GM18508 (cell line): ENCODE data around the gene ELL2.
"Not testable (repeated sequence)": the region's sequence is repeated elsewhere in the genome, so short reads cannot be mapped to it uniquely, and the experiment has no call there.

Source experiments
- ATAC-seq: cut with Tn5 transposase; IDR thresholded peaks from one replicate; pipeline ENCODE4 v1.9.1; 2021; ENCODE audit warnings: moderate number of reproducible peaks; ENCODE audit not compliant: insufficient read depth, unreplicated experiment

ELL2 gene

DNA sequence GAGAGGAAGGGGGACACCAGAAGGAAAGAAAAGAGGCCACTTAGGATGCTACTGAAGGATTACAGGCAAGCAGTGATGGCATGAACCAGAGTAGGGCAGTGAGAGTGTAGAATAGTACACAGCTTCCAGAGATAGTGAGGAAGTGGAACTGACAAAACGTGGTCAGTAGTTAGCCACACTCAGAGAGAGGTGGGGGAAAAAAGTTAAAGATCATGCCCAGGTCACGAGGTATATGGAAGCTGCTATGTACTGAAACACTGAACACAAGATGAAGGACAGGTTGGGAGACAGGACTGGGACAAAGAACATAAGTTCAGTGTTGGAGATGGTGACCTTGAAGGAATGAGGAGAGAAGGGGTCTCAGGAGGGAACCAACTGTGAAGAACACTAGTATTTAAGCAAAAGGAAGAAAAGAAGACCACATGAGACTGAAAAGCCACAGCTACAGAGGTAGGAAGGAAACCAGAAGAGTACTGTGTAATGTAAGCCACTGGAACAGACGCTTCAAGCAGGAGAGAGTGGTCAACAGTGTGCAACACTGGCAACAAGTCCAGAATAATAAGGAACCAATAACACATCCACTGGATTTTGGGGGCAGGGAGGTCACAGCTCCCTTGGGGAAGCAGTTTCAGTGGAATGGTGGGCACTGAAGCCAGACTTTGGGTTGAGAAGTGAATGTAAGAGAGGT lies 45.5 kb downstream of the ELL2 start:
- no peak for ATAC-seq

DNA sequence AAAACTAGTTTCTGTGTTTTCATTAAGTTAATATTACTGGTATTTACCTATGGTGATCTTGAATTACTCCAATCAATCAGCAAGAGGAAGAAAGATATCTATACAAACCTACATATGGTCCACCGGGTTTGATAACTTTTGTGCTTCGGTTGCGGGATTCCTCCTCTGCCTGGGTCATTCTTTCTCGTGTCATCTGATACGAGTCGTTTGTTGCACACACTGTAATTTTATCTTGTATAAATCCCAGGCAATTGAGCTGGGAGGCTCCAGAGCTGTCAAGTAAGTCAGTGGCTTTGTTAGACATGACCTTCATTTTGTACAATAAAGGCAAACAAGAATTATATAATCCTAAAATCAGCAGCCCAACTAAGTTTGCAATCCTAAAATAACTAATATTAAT lies 48.0 kb downstream of the ELL2 start:
- ATAC-seq, result no peak

DNA sequence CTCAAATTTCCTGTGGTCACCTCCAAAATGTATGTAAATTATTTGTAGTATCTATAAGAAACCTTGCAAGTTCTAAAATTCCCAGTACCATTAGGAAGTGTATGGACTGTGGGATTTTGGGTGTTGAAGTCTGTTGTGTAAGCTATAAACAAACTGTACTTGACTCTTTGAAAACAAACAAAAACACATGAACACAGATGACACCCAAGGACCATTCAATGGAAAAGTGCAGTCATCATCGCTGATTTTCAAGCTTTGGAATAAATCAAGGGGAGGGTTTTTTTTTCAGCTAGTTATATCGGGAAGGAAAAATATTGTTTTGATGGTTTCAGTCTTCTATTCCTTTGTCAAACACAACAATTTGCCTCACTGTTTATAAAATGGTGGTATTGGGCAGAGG lies 49.6 kb downstream of the ELL2 start:
- no peak for ATAC-seq

DNA sequence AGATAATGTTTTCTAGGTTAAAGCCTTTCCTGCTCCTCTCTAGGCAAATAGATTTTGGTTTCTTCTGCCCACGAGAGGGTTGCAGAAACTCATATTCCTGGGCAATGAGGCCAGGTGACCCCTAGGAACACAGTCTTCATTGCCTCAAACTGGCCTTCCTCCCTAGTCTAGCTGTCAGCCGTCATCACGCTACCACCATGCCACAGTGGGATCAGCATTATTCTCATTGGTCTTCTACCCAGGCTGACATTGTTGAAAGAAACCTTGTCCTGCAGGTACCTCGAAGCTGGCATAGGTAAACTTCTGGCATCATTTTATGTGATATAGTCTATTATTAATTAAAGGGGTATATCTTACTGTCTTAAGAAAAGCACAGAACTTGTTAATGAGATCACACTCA lies 51.1 kb downstream of the ELL2 start:
- ATAC-seq, result no peak

DNA sequence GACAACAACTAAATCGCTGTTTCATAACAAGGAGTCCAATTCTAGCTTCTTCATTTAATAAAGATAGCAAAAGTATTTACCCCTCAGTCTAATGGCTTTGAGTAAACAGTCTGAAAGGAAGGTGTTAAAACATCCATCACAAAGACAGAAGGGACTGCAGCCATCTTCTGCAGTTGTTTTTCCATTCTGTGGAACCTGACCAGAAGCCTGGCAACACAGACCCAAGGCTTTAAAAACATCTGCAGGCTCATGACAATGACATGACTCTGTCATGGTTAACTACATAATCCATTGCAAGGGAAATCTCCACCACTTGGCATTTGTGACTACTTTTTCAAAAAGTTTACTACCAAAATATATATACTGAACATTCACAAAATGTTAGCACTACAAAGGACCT lies 51.9 kb downstream of the ELL2 start:
- no peak for ATAC-seq

DNA sequence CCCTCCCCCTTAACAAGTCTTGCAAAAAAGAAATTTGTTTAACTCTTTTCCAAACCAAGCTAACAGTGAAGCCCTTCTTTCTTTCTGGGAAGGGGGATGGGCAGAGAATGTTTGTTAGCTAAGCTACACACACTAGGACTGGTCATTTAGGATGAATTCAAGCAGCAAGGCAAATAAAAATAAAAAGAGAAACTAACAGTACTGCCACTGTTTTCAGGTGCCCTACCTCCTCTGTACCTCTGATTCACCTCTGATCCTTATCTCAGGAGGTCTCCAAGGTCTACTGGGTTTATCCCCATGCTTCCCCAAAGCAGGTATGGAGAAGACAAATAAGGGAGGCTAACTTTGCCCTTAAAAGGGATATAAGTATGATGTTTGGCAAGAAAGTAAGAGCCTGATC lies 52.9 kb downstream of the ELL2 start:
- no peak for ATAC-seq

DNA sequence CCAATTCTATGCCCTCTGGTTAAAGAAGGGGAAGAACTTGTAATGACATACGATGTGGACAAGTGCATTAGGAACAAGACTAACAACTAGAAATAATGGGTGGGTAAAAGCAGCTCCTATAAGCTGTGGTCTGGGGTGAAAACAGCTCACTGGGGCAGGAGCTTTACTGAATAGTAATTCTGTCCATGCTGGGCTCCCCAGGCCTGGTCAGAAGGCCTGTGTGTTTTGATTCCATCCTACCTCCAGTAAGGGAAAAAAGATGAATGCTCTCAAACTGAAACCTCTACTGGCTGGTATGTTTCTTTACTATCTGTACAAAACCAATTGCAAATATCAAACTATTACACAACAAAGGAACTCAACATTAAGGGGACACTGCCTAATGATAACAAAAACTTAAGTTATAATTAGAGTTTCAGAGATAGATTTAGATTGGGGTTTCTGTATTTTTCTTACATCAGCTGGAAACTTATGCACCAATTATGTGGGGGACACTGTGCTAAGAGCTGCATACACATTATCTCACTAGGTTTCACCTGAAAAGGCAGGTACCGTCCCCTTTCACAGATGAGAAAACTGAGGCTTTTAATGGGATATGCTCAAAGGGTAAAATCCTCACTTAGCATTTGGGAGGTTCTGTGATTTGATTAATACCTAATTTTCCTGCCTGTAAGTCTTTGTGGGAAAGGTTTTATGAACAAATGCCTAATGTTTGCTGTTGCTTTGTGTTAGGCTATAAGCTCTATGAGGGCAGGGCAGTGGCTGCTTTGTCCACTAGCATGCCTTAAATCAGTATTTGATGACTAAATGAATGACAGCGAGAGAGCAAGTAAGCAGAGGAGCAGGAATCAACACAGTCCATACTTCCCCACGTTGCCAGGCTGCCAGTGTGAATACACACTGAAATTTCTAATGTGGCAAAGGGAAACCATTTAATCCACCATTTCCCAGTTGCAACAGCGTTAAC lies 53.6 kb downstream of the ELL2 start:
- ATAC-seq, result no peak

DNA sequence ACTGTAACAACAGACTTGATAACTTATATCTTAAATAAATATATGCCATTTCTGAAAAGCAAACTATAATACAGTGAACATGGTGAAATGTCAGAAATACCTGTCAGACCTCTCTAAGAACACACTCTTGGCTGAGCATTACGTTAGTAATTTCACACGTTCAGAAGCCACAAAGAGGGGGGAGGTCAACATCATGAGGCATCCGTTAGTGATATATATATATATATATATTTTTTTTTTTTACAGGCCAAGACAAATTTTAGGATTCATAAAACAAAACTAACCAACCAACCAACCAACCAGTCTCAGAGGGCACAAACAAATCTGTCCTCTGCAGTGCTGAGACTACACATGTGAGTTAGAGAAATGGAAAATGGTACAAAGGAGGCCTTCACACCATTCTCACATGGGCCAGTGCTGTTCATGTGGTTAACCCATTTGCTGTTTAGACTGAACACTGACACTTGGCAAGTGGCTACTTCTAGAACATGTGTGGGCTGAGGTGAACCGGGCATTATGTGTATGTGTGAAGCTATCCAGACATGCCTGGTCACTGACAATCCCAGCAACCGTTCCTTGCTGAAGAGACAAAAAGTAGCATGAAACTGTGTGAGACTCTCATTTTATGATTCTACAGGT lies 54.5 kb downstream of the ELL2 start:
- ATAC-seq, result no peak

DNA sequence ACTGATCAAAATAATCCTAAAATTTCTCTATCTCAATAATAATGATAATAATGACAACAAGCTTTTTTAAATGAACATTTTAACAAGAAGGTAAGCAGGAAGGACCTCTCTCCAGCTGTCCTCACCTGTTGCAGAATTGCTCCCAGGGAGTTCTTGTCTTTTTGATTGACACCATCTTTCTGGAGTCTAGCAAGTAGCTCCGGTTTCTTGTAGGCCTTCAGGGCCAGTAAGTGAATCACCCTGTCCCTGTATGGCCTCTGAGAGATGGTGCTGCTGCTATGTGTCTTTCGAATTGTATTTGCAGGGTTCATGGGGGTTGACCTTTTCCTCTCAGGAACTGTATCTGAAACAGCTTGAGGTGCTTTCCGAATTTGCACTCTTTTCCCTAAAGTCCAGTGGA lies 55.3 kb downstream of the ELL2 start:
- ATAC-seq, result not testable (repeated sequence)

DNA sequence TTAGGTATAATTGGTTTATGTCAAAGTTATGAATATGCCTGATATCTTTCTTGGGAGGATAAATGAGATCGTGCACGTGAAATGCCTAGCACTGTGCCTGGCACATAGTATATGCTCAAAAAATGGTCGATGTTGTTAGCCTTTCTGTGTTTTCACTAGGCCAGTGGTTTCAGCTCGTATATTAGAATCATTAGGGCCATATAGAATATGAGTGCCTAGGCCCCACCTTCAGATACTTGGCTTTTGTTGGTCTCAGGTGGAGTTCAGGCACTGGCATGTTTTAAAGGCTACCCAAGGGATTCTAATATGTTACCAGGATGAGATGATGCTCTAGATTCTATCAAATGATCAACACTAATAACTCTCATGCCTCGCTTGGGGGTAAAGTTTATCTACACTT lies 56.8 kb downstream of the ELL2 start:
- ATAC-seq, result no peak

DNA sequence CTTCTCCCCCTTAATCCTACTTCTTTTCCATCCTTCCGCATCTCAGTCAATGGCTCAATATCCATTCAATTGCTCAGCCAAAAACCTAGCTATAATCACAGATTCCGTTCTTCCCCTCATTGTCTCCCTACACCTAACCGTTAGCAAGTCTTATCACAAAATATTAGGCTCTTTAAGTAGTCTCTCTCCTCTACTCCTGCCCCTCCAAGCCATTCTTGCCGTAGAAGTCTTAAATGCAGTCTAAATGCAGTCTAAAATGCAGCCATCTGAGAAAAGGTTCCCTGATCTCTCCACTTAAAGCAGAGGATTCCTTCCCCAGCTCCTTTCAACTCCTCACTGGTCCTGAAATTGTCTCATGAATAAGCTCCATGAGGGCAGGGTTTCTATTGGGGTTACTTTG lies 57.8 kb downstream of the ELL2 start:
- no peak for ATAC-seq

DNA sequence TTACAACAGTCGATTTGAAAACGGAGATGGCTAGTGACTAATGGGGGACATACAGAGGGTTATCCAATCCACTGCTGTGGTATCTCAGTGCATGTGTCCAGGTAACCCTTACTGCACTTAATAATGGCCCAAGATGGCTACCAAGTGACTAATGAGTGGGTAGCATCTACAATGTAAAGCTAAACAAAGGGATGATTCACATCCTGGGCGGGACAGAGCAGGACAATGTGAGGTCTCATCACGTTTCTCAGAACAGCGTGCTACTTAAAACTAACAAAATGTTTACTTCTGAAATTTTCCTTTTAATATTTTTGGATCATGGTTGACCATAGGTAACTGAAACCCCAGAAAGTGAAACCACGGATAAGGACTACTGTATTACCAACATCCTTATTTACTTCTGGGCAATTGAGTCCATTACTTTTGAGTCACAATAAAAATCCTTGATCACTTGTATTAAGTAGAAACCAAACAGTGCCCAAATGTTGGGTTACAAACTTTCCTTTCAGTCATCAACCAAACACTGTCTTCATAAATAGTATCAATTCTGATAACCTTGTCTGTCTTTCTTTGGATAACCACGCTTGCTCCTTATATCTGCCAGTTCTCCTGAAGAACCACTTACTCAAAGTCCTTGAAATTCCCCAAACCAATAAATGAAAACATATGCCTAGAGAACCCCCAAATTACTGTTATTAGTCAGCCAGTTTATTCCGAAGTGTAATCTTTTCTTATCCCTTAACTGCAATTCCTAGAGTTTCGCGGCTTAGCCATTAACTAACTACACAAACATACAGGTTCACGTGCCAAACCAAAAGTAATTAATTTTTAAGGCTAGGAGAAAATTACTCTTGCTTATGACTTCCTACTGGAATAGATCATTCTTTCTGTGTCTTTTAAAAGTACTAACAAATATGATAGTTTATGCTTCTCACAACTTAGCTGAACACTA lies 59.7 kb downstream of the ELL2 start:
- no peak for ATAC-seq

DNA sequence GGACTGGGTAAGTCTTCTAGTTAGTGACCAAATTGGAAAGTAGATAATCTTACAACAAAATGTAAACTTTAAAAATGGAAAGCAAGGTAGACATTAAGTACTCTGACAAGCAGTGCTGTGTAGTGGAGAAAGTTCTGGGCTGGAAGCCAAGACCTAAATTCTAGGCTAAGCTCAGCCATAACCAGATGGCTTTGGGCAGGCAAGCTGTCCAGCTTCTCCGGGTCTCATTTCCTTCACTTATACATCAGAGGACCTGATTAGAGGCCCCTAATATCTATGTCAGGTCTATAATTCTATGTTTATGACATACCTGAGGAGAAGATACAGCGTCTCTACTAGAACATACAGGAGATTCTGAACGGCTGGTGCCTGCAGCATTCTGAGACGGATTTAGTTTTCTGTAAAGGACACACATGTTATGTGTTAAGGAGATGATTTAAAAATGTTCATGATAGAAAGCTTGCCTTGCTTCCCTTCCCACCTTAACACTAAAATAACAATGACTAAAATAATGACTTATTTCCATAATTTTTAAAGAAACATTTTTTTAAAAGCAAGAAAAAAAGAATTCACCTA lies 61.2 kb downstream of the ELL2 start:
- no peak for ATAC-seq

DNA sequence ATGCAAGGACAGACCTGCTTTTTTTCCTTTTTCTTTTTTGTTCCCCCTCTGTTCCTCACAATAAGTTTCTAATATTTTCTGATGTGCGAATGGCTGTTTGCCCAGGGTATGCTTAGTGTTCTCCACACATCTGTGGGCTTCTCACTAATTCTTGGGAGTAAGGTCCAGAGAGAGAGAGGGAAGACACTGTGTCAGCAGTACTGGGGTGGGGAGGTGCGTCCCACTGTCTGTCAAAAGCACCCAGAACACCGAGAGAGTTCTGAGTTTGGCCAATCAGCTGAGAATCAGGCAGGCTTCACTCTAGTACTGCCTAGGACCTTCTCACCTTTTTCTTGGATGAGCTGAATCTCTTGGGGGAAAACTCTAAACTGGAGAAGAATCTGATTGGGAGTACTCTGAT lies 61.8 kb downstream of the ELL2 start:
- ATAC-seq, result no peak

DNA sequence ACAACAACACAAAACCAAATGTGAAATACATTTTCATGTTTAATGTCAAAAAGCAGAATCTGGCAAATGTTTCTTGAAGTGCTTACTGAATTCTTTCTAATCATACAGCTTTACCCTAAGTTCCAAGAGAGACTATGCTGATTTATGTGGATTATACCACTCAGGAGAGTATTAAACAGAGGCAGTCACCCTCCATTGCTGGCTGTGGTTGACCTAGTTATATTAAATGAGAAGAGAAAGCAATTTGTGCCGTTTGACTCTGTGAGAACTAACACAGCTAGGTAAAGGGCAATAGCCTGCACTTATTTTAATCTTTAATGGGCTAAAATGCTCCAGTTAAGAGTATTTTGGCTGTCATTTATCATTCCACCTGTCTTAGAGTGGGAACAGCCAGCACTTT lies 62.6 kb downstream of the ELL2 start:
- ATAC-seq, result no peak

DNA sequence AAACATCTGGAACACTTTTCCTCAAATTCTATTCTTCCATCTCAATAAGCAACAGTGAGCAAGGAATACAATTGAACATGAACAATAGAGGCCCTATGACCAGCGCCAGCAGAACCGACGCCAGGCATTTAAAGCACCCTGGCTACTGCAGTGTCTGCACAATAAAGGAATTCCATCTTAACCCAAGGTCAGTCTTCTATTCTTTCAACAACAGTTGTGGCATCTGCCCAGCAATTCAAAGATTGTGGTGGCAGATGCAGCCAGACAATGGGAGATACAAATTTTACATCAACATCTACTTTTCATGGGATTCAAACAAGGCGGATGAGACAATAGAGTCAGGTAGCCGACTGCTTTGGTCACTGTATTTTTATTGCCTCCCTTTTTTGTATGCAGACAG lies 65.9 kb downstream of the ELL2 start:
- ATAC-seq, result no peak

DNA sequence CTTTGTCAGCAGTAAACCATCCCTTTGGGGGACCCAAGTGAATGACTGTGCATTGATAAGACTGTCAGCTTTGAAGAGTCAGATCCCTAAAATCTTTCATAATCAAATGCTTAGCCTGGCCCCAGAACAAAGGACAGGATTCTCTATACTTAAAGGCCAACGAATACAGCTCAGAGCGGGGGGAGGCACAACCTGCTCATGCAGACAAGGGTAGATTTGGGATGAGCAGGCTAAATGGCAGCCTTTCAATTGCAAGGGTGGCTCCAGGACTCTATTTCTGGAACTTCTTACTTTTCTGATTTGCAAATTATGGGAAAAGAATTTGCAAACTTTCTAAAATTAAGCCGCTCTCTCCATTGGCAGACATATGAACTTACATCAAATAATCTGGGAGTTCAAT lies 66.4 kb downstream of the ELL2 start:
- no peak for ATAC-seq

DNA sequence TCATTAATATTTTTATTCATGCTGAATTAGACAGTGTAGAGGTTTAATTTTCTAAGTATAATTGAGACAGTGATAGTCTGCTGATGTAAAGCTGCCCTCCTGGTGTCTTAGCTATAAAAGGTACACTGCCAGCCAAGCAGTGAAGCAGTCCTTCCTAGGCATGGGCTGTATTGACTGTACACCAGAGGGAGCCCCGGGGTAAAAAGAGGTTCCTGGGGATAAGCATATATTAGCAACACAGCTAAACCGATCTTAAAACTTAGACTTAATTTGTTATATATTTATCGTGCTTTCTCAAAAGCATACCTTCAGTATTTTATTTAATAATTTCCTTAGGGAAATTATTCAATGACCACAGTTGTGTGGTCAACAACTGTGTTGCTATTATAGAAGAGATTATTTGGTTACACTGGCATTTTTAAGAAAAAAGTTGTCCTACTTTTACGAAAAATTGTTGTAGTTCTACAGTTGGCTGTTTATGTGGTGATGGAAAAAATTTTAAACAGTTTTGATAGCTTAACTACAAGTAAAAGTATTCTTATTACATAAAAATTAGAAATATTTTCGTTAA lies 68.8 kb downstream of the ELL2 start:
- no peak for ATAC-seq

DNA sequence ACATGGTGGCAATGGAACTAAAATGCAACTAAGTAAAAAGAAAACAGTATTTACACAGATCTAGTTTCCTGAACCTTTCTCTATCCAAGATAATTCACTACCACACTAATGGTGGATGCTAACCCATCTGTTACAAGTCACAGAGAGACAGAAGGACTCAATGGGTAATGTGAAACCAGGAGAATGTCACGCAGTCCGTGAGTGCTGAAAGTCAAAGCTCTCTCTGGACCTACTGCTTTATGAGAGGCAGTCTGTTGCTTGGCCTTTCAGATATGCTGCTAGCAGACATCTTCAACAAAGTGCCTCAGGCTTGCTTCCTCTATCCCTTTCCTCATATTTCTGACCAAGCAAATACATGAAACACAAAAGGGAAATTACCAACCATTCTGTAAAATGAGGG lies 70.2 kb downstream of the ELL2 start:
- no peak for ATAC-seq

DNA sequence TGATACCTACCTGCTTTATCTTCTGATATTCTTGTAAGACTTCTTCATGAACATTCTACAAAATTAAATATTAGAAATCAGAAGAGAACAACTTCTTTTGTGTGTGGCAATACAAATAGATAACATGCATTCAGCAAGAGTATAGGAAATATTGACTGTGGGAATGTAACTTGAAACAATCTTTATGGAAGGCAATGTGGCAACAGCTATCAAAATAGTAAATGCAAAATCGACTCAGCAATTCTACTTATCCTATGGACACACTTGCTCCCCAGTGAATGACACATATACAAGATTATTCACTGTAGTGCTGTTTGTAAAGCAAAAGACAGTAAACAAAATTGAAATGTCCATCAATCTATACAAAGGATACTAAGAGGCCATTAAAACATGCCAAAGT lies 72.6 kb downstream of the ELL2 start:
- ATAC-seq, result no peak
